GM18507 (cell line): Measurements from ENCODE around the gene PTPRN.
A peak's percentile ranks its signal among the peaks of the same experiment; 100 is the strongest.
"Not testable (repeated sequence)": the region's sequence is repeated elsewhere in the genome, so short reads cannot be mapped to it uniquely, and the experiment has no call there.

Experiments
- DNase-seq: peaks from one replicate; pipeline ENCODE4 v3.0.0; 2011; ENCODE audit warnings: low read depth; ENCODE audit not compliant: insufficient read length; ENCODE audit errors: extremely low spot score
- FAIRE-seq: peaks from 2 replicates; lab custom pipeline; 2011; peaks lifted over from hg19 to GRCh38; lab: Jason Lieb, UNC

PTPRN gene

GRCh38 chr2:219312683-219313263 is 3.6 kb upstream of the PTPRN start:
- DNase-seq, FAIRE-seq: not testable (repeated sequence)

DNA sequence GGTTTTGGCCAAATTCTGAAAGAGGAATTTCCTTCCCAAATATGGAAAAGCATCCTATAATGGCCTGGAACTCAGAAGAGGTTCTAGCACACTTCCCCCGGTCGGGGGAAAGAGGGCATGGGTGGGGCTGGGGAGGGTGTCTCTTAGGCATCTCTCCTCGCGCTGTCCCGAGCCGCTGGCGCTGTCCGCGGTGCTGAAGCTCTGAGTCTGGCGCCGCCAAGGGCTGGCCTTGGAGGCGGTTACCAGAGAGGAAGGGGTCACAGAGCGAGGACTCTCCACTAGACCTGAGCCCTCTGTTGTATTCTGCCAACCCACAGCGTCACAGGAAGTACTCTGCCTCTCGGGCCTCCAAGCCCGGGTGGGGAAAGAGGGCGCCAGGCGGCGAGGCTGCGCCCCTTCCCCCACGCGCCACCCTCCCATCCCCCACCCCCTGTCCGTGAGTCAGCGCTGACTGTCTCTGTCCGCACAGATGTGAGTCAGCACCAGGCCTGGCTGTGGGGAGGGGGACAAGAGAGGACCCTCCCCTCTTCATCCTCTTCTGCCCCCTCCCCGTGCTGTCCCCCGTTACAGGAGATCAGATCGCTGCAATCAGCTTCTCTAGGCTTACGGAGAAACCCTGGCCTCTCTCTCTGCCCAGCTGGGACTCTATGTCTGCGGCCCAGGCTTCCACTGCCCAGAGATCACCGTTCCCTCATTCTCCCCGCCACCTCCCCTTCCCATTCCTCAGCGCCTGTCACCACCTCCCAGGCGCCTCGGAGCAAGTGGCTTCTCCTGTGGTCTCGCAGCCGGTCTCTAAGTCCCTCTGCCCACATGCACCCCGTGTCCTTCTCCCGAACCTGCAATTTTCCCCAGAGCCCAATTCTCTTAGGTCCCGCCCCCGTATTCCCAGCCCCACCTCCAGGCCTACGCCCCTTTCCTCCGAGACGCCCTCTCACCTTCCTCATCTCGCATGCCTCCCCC is 779 bp downstream of the PTPRN start:
- peak; percentile 46 for DNase-seq
- no peak for FAIRE-seq

DNA sequence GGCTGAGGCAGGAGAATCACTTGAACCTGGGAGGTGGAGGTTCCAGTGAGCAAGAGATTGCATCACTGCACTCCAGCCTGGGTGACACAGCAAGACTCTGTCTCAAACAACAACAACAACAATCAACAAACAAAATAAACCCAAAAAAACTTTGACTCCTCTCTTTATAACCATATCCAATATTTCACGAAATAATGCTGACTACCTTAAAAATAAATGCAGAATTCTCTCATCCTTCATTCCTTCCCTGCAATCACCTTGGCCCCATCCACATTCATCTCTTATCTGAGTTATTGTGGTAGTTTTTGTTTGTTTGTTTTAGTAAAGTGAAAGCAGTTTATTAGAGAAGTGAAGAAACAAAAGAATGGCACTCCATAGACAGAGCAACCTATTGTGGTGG is 3.2 kb downstream of the PTPRN start:
- no peak for FAIRE-seq
- DNase-seq, result no peak

DNA sequence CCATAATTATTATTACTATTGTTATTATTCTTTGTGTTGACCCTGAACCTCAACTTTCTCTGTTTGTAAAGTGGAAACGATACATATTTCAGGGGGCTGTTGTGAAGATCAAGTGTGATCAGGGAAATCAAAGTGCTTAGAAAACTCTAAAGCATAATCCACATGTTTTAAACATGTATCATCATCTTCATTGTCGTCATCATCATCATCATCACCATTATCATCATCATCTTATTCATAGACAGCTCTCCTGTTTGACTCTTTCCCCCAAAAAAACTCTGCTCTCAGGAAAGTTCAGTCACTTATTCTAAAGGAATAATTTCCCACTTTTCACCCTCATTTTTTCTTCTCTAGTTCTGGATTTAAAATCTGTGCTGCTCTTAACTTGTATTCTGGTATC is 5.0 kb downstream of the PTPRN start:
- FAIRE-seq (no peak), DNase-seq (no peak)

DNA sequence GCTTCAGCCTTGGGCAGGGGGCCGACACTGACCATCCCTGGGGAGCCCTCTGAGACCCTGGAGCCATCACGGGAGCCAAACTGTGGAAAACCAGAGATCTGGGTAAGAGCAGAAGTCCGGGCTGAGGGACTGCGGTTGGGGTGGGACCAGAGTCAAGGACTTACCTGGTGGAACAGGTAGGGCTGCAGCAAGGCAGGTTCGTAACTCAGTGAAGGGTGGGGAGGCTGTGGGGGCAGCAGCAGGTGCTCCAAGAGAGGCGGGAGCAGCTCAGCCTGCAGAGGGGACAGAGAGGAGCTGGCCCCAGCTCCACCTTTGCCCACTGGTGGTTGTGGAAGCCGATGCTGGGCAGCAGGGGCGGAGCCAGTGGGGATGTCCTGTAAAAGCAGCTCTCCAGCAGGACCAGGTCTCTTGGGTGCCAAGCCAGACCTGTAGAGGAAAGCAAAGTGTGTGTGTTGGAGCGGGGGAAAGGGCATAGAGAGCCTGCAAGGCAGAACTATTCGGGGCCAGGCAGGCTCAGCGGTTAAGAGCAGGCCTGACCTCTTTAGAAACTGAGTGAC is 6.7 kb downstream of the PTPRN start:
- FAIRE-seq (no peak), DNase-seq (no peak)

DNA sequence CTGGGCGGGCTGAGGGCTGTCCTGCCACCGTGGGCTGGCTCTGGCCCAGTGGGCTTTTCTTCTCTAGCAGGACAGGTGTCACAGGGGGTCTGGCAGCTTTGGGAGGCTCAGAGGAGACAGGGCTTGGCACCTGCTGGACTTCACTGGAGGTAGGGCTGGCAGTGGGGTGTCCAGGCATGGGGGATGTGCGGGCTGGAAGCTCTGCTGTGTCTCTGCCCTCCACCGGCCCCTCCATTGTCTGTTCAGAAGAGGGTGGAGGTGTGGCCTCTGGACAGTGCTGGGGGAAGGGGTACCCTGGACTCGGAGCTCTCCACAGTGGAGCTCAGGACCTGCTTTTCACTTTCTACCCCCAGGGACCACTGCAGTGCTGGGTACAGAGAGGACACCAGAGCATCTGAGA is 9.2 kb downstream of the PTPRN start:
- no peak for FAIRE-seq

GRCh38 chr2:219299372-219299760 is 9.8 kb downstream of the PTPRN start:
- FAIRE-seq (no peak), DNase-seq (no peak)

More for the DNA sequence above, 9.2 kb downstream of the PTPRN start:
- no peak for DNase-seq

DNA sequence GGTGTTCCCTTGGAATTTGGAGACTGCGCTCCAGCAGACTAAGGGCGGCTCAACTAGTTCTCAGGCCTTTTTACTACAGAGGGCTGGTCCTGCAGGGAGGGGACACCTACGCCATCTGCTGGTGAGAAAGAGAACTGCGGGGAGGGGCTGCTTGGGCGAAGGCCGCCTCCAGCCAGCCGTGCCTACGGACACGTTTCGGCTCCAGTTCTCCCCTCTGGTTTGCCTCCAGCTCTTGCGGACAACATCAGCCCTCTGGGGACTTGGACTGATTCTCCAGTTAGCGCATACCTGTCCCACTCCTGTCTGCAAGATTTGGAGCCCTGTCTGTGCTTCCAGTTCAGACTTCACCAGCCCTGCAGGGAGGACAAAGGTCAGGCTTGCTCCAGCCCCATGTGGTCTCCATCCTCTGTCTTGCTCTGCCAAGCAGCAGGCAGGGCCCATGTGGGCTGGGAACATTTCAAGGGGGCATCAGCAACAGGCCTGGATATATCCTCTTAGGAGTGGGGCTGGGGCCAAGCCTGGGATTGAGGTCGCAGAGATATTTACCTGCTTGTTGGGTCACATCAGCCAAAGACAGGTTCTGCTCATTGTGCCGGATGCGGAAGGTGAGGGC is 10.3 kb downstream of the PTPRN start:
- peak; percentile 84 for DNase-seq

DNA sequence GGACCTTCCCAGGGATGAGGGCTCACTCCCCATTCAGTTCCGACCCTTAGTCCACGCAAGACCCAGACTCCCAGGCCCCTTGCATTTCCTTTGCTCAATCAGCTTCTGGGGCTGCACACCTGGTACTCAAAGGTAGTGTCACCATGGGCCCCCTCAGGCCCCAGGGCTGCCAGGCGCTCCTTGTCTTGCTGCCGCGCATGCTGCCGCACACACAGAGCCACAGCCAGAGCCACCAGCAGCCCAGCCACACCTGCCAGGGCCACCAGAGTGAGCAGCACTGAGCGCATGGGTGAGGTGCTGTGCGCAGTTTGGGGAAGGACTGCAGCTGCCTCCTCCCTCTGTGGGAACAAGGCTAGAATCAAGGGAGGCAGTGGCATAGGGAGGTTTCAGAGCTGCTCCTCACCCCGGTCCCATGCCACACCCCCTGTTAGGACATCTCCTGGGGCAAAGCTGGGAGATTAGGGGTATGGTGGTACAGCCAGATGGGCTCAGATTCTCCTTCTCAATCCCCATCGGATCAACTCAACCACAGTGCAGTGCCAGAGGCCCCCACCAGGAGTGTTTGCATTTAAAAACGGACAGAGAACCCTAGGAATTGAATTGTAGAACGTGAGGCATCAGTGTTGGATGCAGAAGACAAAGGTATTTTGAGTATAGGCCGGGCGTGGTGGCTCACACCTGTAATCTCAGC is 11.3 kb downstream of the PTPRN start:
- no peak for FAIRE-seq
- DNase-seq, result no peak

More for the DNA sequence above, 10.3 kb downstream of the PTPRN start:
- peak; percentile 89 for FAIRE-seq

- no peak for FAIRE-seq
- no peak for DNase-seq
Observed at GRCh38 chr2:219296631-219297391, 12.4 kb downstream of the PTPRN start.

DNA sequence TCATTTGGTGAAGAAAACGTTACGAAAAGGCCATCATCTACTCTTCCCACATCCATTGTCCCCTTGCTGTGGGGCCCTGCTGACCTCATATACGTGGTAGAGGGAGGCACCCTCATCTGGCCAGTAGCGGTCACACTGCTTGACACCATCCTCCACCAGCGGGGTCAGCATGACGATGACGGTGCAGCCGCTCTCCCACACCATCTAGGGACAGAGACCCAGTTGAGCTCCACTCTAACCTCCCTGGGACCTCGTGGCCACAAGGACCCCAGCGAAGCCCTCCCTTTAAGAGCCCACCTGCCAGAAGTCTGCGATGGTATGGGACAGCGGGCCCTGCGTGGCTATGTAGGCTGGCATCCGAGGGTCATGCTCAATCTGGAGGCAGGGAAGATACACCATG is 13.1 kb downstream of the PTPRN start:
- FAIRE-seq (no peak), DNase-seq (no peak)

DNA sequence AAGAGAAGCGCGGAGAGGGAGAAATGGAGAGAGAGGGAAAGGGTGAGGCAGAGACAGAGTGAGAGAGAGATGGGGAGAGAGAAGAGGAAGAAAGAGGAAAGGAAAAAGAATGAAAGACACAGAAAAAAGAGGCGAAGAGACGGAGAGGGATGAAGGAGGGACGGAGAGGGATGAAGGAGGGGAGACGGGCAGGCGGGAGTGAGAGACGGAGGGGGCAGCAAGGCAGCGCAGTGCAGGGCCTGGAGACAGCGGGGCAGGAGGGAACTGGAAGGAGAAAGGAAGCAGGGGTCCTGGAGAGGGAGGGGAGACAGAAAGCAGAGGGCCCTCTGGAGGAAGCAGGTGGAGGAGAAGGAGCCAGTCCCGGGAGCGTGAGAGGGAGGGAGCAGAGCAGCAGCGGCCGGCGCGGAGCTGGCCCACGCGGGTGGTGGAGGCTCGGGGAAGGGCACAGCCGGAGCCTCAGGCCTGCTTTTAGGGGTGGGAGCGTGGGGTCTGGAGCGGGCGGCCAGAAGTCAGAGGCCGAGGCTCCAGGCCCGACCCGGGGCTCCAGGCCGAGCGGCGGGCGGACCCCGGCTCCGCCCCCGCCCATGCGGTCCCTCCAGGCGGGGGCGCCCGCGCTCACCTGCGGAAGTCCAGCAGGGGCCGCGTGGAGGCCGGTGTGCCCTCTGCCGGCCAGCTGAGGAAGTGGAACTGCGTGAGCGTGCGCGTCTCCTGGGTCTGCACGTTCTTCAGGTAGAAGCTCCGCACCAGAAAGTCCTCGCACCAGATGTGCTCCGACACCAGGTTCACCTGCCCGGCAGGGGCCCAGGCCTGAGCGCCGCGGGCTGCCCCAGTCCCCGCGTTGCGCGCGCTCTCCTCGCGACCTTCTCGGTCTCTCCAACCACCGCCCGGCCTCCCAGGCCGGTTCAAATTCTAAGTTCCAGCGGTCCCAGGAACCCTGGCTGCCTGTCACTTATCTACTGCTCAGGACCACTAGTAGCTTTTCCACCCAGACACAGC is 14.5 kb downstream of the PTPRN start:
- DNase-seq (peak; percentile 94), FAIRE-seq (peak; percentile 90)

DNA sequence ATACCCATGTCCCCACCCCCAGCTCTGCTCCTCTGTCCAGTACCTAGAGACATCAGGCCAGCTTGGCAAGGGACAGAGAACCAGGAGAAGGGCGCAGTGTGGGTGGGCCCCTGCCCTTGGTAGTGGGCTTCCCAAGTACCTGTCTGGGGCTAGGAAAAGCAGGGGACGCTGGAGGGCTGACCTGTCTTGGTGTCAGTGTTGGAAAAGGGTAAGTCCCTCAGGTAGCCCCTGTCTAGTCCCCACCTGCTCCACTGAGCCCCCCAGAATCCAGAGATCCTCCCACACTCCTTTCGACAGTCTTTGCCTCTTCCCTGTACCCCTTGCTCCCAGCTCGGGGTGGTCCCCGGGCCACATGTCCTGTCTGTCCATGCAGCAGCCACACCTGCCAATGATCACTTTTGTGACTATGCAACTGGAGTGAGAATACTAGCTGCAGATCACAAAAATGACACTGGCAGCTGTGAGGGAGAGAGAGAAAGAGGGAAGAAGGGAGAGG is 15.4 kb downstream of the PTPRN start:
- DNase-seq (no peak), FAIRE-seq (no peak)

DNA sequence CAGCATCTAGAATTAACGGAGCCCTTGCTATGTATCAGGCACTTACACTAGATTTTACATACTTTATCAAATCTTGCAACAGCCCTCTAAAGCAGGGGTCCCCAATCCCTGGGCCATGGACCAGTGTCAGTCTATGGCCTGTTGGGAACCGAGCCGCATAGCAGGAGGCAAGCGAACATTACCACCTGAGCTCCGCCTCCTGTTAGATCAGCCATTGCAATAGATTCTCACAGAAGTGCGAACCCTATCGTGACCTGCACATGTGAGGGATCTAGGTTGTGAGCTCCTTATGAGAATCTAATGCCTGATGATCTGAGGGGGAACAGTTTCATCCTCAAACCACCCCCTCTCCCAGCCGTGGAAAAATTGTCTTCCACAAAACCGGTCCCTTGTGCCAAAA is 16.6 kb downstream of the PTPRN start:
- no peak for DNase-seq
- FAIRE-seq, result no peak

- FAIRE-seq (no peak), DNase-seq (no peak)
Observed at GRCh38 chr2:219291910-219292490, 17.2 kb downstream of the PTPRN start.

- no peak for FAIRE-seq
- DNase-seq, result no peak
Observed at GRCh38 chr2:219291394-219291793, 17.8 kb downstream of the PTPRN start.

- no peak for FAIRE-seq
- DNase-seq, result no peak
Observed at GRCh38 chr2:219290381-219291171, 18.6 kb downstream of the PTPRN start.
